Measurements from ENCODE around the gene PRKCZ. TPM values are rescaled to one million over a fixed set of nuclear protein-coding genes. Genes with fewer than 3 reads are reported as not detected.
"Not testable (repeated sequence)": the region's sequence is repeated elsewhere in the genome, so short reads cannot be mapped to it uniquely, and the experiment has no call there.

PRKCZ gene
- total RNA-seq, 1 experiment from 2014 or later, result not detected

- no peak for DNase-seq (ENCODE audit: low read depth)
Observed at GRCh38 chr1:2133879-2134215, 83.6 kb downstream of the PRKCZ start.

GRCh38 chr1:2134266-2134620, 84.0 kb downstream of the PRKCZ start:
- no peak for DNase-seq (ENCODE audit: low read depth)

- no peak for DNase-seq (ENCODE audit: low read depth)
Observed at GRCh38 chr1:2134621-2135307, 84.6 kb downstream of the PRKCZ start.

GRCh38 chr1:2135441-2135841, 85.2 kb downstream of the PRKCZ start:
- no peak for DNase-seq (ENCODE audit: low read depth)

GRCh38 chr1:2135941-2136340, 85.7 kb downstream of the PRKCZ start:
- DNase-seq (ENCODE audit: low read depth), result no peak

- DNase-seq (ENCODE audit: low read depth), result no peak
Observed at GRCh38 chr1:2136386-2137235, 86.4 kb downstream of the PRKCZ start.

- no peak for DNase-seq (ENCODE audit: low read depth)
Observed at GRCh38 chr1:2137257-2138121, 87.3 kb downstream of the PRKCZ start.

GRCh38 chr1:2139156-2139555, 88.9 kb downstream of the PRKCZ start:
- not testable (repeated sequence) for DNase-seq (ENCODE audit: low read depth)

GRCh38 chr1:2141025-2141424, 90.8 kb downstream of the PRKCZ start:
- no peak for DNase-seq (ENCODE audit: low read depth)

GRCh38 chr1:2143814-2144500, 93.7 kb downstream of the PRKCZ start:
- no peak for DNase-seq (ENCODE audit: low read depth)

- no peak for DNase-seq (ENCODE audit: low read depth)
Observed at GRCh38 chr1:2144501-2145090, 94.4 kb downstream of the PRKCZ start.

GRCh38 chr1:2145946-2146835, 96.0 kb downstream of the PRKCZ start:
- DNase-seq (ENCODE audit: low read depth), result no peak

- DNase-seq (ENCODE audit: low read depth), result no peak
Observed at GRCh38 chr1:2146836-2147517, 96.8 kb downstream of the PRKCZ start.

- not testable (repeated sequence) for DNase-seq (ENCODE audit: low read depth)
Observed at GRCh38 chr1:2147869-2148268, 97.7 kb downstream of the PRKCZ start.

- DNase-seq (ENCODE audit: low read depth), result peak; percentile 58
Observed at GRCh38 chr1:2148691-2149090, 98.5 kb downstream of the PRKCZ start.

GRCh38 chr1:2150801-2151200, 100.6 kb downstream of the PRKCZ start:
- no peak for DNase-seq (ENCODE audit: low read depth)

GRCh38 chr1:2151252-2151651, 101.0 kb downstream of the PRKCZ start:
- DNase-seq (ENCODE audit: low read depth), result no peak

- no peak for DNase-seq (ENCODE audit: low read depth)
Observed at GRCh38 chr1:2151911-2152310, 101.7 kb downstream of the PRKCZ start.

GRCh38 chr1:2152954-2153353, 102.7 kb downstream of the PRKCZ start:
- no peak for DNase-seq (ENCODE audit: low read depth)
